NOMO-1 treated with DMSO at 0.1 percent for 48 hours (cell line): ENCODE data around the gene CENPA.
A peak's percentile ranks its signal among the peaks of the same experiment; 100 is the strongest.
"Not testable (repeated sequence)": the region's sequence is repeated elsewhere in the genome, so short reads cannot be mapped to it uniquely, and the experiment has no call there.

ENCODE experiments used
- DNase-seq: peaks from one replicate; lab custom pipeline; 2025; ENCODE audit not compliant: unreplicated experiment; lab: John Stamatoyannopoulos, UW

The CENPA gene

GRCh38 chr2:26786207-26787028 is 562 bp downstream of the CENPA start:
- DNase-seq, result peak; percentile 43

- no peak for DNase-seq
Observed at GRCh38 chr2:26792720-26793119, 6.9 kb downstream of the CENPA start.

GRCh38 chr2:26793518-26793917 is 7.7 kb downstream of the CENPA start:
- DNase-seq, result no peak

GRCh38 chr2:26795135-26795534 is 9.3 kb downstream of the CENPA start:
- not testable (repeated sequence) for DNase-seq

- DNase-seq, result no peak
Observed at GRCh38 chr2:26801328-26801727, 15.5 kb downstream of the CENPA start.

- DNase-seq, result no peak
Observed at GRCh38 chr2:26801796-26802195, 15.9 kb downstream of the CENPA start.

- DNase-seq, result no peak
Observed at GRCh38 chr2:26805241-26805676, 19.4 kb downstream of the CENPA start.

- DNase-seq, result no peak
Observed at GRCh38 chr2:26807788-26808460, 22.1 kb downstream of the CENPA start.

GRCh38 chr2:26809211-26809610 is 23.4 kb downstream of the CENPA start:
- no peak for DNase-seq

GRCh38 chr2:26809876-26810577 is 24.2 kb downstream of the CENPA start:
- peak; percentile 51 for DNase-seq

- no peak for DNase-seq
Observed at GRCh38 chr2:26811261-26811660, 25.4 kb downstream of the CENPA start.

GRCh38 chr2:26811791-26812694 is 26.2 kb downstream of the CENPA start:
- no peak for DNase-seq

- no peak for DNase-seq
Observed at GRCh38 chr2:26812731-26813130, 26.9 kb downstream of the CENPA start.

- DNase-seq, result not testable (repeated sequence)
Observed at GRCh38 chr2:26814072-26814765, 28.4 kb downstream of the CENPA start.

GRCh38 chr2:26816893-26817292 is 31.0 kb downstream of the CENPA start:
- no peak for DNase-seq

- DNase-seq, result no peak
Observed at GRCh38 chr2:26818255-26818654, 32.4 kb downstream of the CENPA start.

- no peak for DNase-seq
Observed at GRCh38 chr2:26818972-26819371, 33.1 kb downstream of the CENPA start.

- DNase-seq, result no peak
Observed at GRCh38 chr2:26820932-26821331, 35.1 kb downstream of the CENPA start.

GRCh38 chr2:26822877-26823276 is 37.0 kb downstream of the CENPA start:
- no peak for DNase-seq
